Pulmonary artery endothelial cell (primary cell): ENCODE results near the gene OR4C13. TPM values are rescaled to one million over a fixed set of nuclear protein-coding genes. Genes with fewer than 3 reads are reported as not detected.
"Not testable (repeated sequence)": the region's sequence is repeated elsewhere in the genome, so short reads cannot be mapped to it uniquely, and the experiment has no call there.

Source experiments
- DNase-seq: peaks from one replicate; pipeline ENCODE4 v3.0.0-alpha.2; 2011; ENCODE audit warnings: low read depth, low spot score
- total RNA-seq: library from RNA; depleted of rRNA; stranded (reverse); fragments of >200 nt; gene quantifications from 2 replicates; pipeline ENCODE4 v1.2.3, GENCODE V29; 2014

The OR4C13 gene
- total RNA-seq, result not detected in 2 replicates

GRCh38 chr11:49952091-49952490 lies at the start of gene OR4C13:
TSS of gene OR4C13 (plus strand) at chr11:49952391. CDS start at chr11:49952423, 32 bp downstream.
- no peak for DNase-seq

GRCh38 chr11:49911516-49911915 lies 40.7 kb upstream of the OR4C13 start:
- not testable (repeated sequence) for DNase-seq

DNA sequence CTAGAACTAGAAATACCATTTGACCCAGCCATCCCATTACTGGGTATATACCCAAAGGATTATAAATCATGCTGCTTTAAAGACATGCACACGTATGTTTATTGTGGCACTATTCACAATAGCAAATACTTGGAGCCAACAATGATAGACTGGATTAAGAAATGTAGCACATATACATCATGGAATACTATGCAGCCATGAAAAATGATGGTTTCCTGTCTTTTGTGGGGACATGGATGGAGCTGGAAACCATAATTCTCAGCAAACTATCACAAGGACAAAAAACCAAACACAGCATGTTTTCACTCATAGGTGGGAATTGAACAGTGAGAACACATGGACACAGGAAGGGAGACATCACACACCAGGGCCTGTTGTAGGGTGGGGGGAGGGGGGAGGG lies 3.5 kb upstream of the OR4C13 start:
- not testable (repeated sequence) for DNase-seq

DNA sequence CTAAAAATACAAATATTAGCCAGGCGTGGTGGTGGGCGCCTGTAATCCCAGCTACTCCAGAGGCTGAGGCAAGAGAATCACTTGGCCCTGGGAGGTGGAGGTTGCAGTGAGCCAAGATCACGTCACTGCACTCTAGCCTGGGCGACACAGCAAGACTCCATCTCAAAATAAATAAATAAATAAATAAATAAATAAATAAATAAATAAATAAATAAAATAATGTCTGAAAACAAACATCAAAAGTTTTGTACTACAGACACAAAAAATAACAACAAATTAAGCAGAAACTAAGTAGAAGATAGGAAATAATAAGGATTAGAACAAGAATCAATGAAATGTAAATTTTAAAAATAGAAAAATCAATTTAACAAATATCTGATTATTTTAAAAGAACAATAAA lies 21.2 kb downstream of the OR4C13 start:
- DNase-seq, result not testable (repeated sequence)

GRCh38 chr11:49982435-49982834 lies 30.2 kb downstream of the OR4C13 start, which contains the start of gene OR4C12:
TSS of gene OR4C12 (minus strand) at chr11:49982535. CDS start at chr11:49982501, 34 bp downstream.
- DNase-seq, result not testable (repeated sequence)

DNA sequence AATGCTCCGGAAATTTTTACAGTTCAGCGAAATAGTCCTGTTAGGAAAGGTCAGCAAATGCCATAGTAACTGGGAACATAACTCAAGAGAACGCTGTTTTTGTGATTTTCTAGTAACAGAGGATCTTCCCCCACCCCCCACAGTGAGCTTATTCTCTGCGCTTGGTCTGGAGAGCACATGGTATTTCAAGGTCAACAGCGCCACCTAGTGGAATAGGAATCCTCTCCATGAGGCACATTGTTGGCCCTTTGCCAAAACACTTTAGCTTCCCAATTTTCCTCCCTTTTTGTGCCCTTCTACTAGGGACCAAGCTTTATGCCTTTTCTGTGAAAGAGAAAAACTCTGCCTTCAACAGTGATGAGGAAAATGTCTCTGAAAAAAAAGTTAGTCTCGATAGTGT lies 43.4 kb downstream of the OR4C13 start:
- peak; percentile 10 for DNase-seq

Other genes with a start within 250 kb of the OR4C13 start
- not detected in 2 replicates for gene OR4C12, start 30.1 kb downstream of the OR4C13 start, total RNA-seq
- not detected in 2 replicates for gene OR4C45, start 80.5 kb downstream of the OR4C13 start, total RNA-seq